Small intestine (tissue), 7 donors: Measurements from ENCODE around the gene QSER1. TPM values are rescaled to one million over a fixed set of nuclear protein-coding genes. Genes with fewer than 3 reads are reported as not detected.
"Not testable (repeated sequence)": the region's sequence is repeated elsewhere in the genome, so short reads cannot be mapped to it uniquely, and the experiment has no call there.

Experiments used
- DNase-seq, 2 donors: peaks; one replicate each; pipeline versions ENCODE4 v3.0.0 to v3.0.0-alpha.2; 2013
- FAIRE-seq: peaks from 2 replicates; lab custom pipeline; 2012; peaks lifted over from hg19 to GRCh38; lab: Jason Lieb, UNC
- H3K27ac ChIP-seq, 3 donors: one replicate each; pipeline ENCODE4 v1.5.1; 2013; ENCODE audit warnings: low read length in 2 of 3, mild to moderate bottlenecking in 2 of 3, control low read depth in 1 of 3, inconsistent platforms in 1 of 3, low read depth in 1 of 3, moderate library complexity in 1 of 3
- H3K27me3 ChIP-seq, 3 donors: one replicate each; pipeline ENCODE4 v1.6.1; 2013; ENCODE audit warnings: low read length in 3 of 3, inconsistent platforms in 1 of 3; ENCODE audit not compliant: control insufficient read depth in 3 of 3, insufficient read depth in 3 of 3
- H3K36me3 ChIP-seq, 3 donors: one replicate each; pipeline ENCODE4 v1.6.1; 2013; ENCODE audit warnings: low read length in 3 of 3, inconsistent platforms in 1 of 3, low read depth in 1 of 3, mild to moderate bottlenecking in 1 of 3, moderate library complexity in 1 of 3; ENCODE audit not compliant: control insufficient read depth in 3 of 3, insufficient read depth in 2 of 3
- H3K4me1 ChIP-seq, 3 donors: one replicate each; pipeline ENCODE4 v1.6.1; 2013; ENCODE audit warnings: low read length in 2 of 3, inconsistent platforms in 1 of 3, low read depth in 1 of 3, mild to moderate bottlenecking in 1 of 3, moderate library complexity in 1 of 3; ENCODE audit not compliant: control insufficient read depth in 3 of 3, insufficient read depth in 2 of 3
- H3K4me3 ChIP-seq, 3 donors: one replicate each; pipeline ENCODE4 v1.5.1; 2013; ENCODE audit warnings: low read length in 3 of 3, control low read depth in 1 of 3, inconsistent platforms in 1 of 3, low read depth in 1 of 3, mild to moderate bottlenecking in 1 of 3, moderate library complexity in 1 of 3
- H3K9me3 ChIP-seq, 2 donors: one replicate each; pipeline ENCODE4 v1.6.1; 2013; ENCODE audit warnings: low read depth in 1 of 2, low read length in 1 of 2; ENCODE audit not compliant: control insufficient read depth in 2 of 2, insufficient read depth in 1 of 2
- WGBS, 3 donors: extraction: QIAGEN DNeasy Blood & Tissue Kit; methylation state at CpG; one replicate each; pipeline ENCODE4 v1.1.7; 2013; 5-methylcytosine and 5-hydroxymethylcytosine counted together
- polyA plus RNA-seq, 4 donors: library from polyadenylated mRNA; stranded (reverse) in 3 of 4; unstranded in 1 of 4; fragments of 200-250 nt in 3 of 4; fragments of 120-200 nt in 1 of 4; gene quantifications; one replicate each; pipeline versions ENCODE4 v1.2.1 to v1.2.3, GENCODE V29; 2013
- donor health status: healthy with polysubstance abuse.
- donor health status: control.
- donor health status: control.
- donor health status: Bipolar disorder and iron deficiency.
- donor health status: healthy.

The QSER1 gene
- polyA plus RNA-seq, 4 donors: 1.4 to 20.5 (median 3.2) TPM

DNA sequence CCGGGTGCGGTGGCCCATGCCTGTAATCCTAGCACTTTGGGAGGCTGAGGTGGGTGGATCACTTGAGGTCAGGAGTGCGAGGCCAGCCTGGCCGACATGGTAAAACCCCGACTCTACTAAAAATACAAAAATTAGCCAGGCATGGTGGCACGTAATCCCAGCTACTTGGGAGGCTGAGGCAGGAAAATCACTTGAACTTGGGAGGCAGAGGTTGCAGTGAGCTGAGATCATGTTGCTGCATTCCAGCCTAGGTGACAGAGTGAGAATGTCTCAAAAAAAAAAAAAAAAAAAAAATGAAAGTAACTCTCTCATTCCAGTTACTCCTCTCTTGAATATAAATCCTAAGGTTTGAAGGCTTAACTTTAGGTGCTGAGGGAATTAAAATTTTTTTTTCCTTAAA lies 136.6 kb downstream of the QSER1 start:
- peaks cover 2 to 13% (median 3%) of the 10 kb centered on the region in 3 donors for H3K36me3 ChIP-seq
- not testable (repeated sequence) for H3K27ac ChIP-seq, H3K27me3 ChIP-seq, H3K4me1 ChIP-seq, DNase-seq, H3K9me3 ChIP-seq, FAIRE-seq, H3K4me3 ChIP-seq
- 94 to 96% (median 94%) methylated on average over 6 of the region's 6 CpGs for WGBS, 3 donors

Other genes with a start within 250 kb of the QSER1 start
- gene CCDC73, start 98.1 kb upstream of the QSER1 start, polyA plus RNA-seq: under 1 TPM in 2 of 4 donors, not detected in 2; 0.01 to 0.09 TPM
- 10 to 100 TPM in 2 of 4 donors, 1 to 10 TPM in 2; 5.1 to 11.2 (median 9.1) TPM for gene PRRG4, start 62.9 kb upstream of the QSER1 start, polyA plus RNA-seq
- gene DEPDC7, start 123.1 kb downstream of the QSER1 start, polyA plus RNA-seq: 10 to 100 TPM; 11.4 to 83.9 (median 40.5) TPM
- gene TCP11L1, start 146.8 kb downstream of the QSER1 start, polyA plus RNA-seq: 10 to 100 TPM in 2 of 4 donors, 1 to 10 TPM in 2; 5.4 to 13.9 (median 10.5) TPM